Germinal center (tissue), 1 donor: ENCODE results near the gene TMEM131L.
A peak's percentile ranks its signal among the peaks of the same experiment; 100 is the strongest.
"Not testable (repeated sequence)": the region's sequence is repeated elsewhere in the genome, so short reads cannot be mapped to it uniquely, and the experiment has no call there.

Experiments used
- DNase-seq: peaks from one replicate; pipeline ENCODE4 v3.0.0; 2012; ENCODE audit warnings: mixed read lengths, low spot score

The TMEM131L gene, protein sequence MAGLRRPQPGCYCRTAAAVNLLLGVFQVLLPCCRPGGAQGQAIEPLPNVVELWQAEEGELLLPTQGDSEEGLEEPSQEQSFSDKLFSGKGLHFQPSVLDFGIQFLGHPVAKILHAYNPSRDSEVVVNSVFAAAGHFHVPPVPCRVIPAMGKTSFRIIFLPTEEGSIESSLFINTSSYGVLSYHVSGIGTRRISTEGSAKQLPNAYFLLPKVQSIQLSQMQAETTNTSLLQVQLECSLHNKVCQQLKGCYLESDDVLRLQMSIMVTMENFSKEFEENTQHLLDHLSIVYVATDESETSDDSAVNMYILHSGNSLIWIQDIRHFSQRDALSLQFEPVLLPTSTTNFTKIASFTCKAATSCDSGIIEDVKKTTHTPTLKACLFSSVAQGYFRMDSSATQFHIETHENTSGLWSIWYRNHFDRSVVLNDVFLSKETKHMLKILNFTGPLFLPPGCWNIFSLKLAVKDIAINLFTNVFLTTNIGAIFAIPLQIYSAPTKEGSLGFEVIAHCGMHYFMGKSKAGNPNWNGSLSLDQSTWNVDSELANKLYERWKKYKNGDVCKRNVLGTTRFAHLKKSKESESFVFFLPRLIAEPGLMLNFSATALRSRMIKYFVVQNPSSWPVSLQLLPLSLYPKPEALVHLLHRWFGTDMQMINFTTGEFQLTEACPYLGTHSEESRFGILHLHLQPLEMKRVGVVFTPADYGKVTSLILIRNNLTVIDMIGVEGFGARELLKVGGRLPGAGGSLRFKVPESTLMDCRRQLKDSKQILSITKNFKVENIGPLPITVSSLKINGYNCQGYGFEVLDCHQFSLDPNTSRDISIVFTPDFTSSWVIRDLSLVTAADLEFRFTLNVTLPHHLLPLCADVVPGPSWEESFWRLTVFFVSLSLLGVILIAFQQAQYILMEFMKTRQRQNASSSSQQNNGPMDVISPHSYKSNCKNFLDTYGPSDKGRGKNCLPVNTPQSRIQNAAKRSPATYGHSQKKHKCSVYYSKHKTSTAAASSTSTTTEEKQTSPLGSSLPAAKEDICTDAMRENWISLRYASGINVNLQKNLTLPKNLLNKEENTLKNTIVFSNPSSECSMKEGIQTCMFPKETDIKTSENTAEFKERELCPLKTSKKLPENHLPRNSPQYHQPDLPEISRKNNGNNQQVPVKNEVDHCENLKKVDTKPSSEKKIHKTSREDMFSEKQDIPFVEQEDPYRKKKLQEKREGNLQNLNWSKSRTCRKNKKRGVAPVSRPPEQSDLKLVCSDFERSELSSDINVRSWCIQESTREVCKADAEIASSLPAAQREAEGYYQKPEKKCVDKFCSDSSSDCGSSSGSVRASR (N-terminal part only)

DNA sequence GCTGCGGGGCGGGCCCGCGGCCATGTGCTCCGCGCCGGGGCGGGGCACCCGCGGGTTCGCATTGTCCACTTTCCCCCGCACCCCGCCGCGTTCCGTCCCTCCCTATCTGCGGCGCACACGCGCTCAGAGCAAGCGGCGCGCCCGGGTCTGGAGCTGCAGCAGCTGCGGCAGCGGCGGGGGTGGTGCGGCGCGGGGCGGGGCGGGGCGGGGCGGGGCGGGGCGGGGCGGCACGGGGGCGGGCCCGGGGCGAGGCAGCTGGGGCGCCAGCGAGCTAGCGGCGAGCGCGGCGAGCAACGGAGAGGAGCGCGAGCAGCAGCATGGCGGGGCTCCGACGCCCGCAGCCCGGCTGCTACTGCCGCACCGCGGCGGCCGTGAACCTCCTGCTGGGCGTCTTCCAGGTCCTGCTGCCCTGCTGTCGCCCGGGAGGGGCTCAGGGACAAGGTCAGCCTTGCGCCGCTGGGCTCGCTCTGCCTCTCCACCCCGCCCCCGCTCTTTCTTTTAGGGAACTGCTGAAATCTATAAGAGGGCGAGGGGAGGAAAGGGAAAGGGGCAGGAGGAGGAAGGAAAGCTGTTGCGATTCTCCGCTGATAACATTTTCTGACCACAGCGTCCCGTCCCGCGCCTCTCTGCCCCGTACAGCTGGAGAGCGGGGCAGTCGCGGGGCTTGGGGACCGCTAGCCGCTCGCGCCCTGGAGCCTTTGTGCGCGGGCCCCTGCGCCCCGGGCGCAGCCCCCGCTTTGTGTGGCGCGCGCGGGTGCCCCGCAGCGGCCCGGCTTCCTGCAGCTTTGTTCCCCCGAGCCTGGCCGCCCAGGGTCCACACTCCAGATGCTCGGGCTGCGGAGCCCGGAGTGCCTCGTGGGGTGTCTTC, at the start of gene TMEM131L:
TMEM131L (plus strand) TSS at position 280 of the 868 bp plus-strand sequence; CDS start at position 318, 38 bp downstream.
- DNase-seq: peak; percentile 88

GRCh38 chr4:153416456-153416855, 49.7 kb upstream of the TMEM131L start:
- DNase-seq: not testable (repeated sequence)

- no peak for DNase-seq
Observed at GRCh38 chr4:153418121-153418520, 48.0 kb upstream of the TMEM131L start.

DNA sequence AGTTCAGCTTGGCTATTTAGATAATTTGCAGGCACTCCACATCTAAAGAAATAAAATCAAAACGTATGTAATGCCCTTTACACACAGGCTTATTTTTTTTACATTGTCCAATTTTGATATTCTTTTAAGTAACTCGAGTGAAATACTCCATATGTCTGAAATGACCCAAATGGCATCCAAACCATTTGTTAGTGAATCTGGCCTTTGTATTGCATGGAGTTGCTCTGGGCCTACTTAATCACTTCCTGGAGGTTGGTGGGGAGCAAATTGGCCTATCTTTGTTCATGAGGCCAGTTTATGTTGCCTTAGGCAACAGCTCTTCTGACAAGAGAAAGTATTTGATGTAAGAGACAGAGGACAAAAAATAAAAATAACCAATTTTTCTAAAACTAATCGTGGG, 47.6 kb upstream of the TMEM131L start:
- DNase-seq: no peak

DNA sequence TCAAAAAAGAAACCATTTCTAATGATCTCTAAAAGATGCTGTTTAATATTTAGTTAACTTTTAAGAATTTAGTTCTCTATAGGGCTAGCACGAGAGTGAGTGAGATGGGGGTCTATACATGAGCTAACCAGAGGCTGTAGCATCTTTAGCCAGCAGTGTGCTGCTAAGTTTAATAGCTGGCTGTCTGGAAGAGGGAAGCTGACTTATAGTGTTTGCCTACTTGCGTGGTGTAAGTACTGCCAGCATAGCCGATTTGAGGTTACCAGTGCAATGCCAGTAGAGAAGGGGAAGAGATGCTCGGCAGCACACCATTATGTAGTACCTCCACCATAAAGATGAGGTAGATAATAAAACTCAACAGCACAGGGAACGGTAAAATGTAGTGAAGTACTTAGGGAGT, 47.1 kb upstream of the TMEM131L start:
- DNase-seq: no peak

GRCh38 chr4:153419673-153420278, 46.4 kb upstream of the TMEM131L start:
- DNase-seq: no peak

- no peak for DNase-seq
Observed at GRCh38 chr4:153420361-153420760, 45.8 kb upstream of the TMEM131L start.

GRCh38 chr4:153421941-153422340, 44.2 kb upstream of the TMEM131L start:
- no peak for DNase-seq

GRCh38 chr4:153426207-153426885, 39.8 kb upstream of the TMEM131L start:
- DNase-seq: peak; percentile 73

DNA sequence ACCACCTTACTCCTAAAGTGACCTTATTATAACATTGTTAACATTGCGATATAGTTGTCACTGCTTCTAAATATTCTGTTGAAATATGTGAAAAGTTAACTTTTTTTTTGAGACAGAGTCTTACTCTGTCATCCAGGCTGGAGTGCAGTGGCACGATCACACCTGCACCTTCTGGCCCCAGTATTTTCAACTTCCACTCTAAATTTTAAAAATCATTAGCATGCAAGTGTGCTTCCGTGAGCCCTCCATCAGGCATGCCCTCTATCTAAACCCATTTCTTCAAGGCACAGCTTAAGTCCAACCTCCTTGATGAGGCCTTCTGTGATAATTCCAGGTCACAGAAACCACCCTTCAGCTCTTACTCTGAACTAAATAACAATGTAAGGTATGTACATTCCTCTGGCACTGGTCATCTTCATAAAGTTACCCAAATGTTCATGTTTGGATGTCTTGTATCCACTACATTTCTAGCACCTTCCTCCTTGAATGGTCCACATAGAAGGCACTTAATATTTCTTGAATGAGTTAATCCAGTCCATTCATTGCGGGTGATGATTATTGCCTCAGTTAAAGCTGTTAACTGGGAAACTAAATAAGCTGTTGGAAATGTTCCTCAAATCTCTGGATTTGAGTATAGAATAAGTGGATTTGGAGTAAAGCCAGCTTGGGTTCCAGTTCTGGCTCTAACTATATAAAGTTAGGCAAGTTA, 38.6 kb upstream of the TMEM131L start:
- DNase-seq: peak; percentile 26

GRCh38 chr4:153428941-153429475, 37.2 kb upstream of the TMEM131L start:
- DNase-seq: no peak

DNA sequence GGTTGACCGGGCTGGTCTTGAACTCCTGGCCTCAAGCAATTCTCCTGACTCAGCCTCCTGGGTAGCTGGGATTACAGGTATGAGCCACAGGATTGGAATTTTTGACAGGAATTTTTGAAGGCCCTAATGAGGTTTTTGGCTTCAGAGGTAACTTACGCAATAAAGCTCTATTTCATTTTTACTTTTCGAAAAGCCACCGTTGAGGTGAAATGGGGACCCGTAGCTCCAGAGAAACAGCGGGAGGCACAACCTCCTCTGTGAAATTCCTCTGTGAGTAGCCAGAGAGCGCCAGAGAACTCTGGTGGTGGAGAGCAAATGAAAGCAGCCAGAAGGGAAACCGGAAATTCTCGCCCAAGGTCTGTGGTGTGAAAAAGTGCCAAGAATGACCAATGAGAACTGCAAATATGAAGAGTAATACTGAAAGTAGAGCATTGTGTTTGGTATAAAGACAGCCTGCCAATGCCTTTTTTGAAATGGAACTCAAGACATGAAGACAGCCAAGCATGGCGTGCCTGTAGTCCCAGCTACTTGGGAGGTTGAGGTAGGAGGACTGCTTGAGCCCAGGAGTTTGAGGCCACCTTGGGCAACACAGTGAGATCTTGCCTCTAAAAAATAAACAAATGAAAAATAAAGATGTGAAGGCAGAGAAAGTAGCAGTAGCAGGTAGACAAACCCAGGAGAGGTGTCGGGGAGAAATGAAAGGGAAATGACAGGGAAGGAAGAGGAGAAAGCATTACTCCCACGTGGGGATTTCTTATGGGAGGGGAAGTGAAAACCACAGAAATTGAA, 33.0 kb upstream of the TMEM131L start:
- DNase-seq: peak; percentile 77

DNA sequence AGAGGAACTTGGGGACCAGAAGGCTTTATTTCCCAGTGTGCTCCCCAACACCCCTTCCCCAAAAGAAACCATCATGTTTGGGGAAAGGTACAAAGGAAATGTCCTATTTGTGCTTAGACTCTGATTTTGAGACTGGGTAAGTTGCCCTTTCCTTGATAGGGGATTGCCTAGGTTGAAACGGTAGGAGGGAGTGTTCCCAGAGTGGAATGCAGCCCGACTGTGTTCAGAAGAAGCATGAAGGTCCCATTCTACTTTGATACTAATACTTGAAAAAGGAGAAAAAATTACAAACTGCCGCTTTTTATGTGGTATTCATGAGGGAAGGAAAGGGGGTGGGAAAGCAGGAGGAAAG, 32.4 kb upstream of the TMEM131L start:
- DNase-seq: no peak

DNA sequence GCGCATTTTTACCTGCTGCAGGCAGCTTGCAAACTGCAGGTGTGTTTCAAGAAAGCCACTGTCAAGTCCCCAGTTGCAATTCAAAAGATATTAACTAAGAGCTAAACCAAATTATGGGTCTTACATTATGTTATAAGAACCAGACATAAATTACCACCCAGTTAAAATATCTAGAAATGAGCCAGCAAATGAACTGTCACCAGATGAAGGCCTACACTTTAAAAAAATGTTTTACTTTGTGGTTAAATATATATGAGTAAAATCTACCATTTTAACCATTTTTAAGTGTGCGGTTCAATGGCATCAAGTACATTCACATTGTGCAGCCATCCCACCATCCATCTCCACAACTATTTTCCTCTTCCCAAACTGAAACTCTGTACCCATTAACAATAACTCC, 32.0 kb upstream of the TMEM131L start:
- no peak for DNase-seq

- peak; percentile 54 for DNase-seq
Observed at GRCh38 chr4:153438916-153439756, 27.0 kb upstream of the TMEM131L start.

- DNase-seq: no peak
Observed at GRCh38 chr4:153439831-153440230, 26.3 kb upstream of the TMEM131L start.

DNA sequence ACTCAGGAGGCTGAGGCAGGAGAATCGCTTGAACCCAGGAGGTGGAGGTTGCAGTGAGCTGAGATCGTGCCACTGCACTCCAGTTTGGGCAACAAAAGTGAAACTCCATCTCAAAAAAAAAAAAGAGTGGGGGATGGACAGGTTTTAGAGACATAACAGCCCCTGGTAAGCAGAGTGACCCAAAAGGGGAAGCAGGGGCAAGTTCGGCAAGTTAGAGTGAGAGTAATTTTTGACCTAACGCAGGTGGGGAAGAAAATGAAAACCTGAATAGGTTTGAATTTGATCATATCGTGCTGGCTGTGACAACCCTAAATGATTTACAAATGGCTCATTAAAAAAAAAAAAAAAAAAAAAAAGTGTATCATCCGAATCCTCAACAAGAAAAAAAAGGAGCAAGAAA, 25.7 kb upstream of the TMEM131L start:
- DNase-seq: peak; percentile 30
